MCF 10A (cell line): ENCODE results near the gene PLIN5. TPM values are rescaled to one million over a fixed set of nuclear protein-coding genes. Genes with fewer than 3 reads are reported as not detected.

Experiments used
- BruUV-seq: library from RNA; stranded (reverse); fragments of 400-500 nt; replicated peaks from 2 replicates; lab custom pipeline; 2021; lab: Mats Ljungman, UMichigan
- CTCF ChIA-PET: fragments of 300-600 bp; sonication (Branson Sonifier 250); formaldehyde crosslinking; extraction: SDS; loops from one replicate; lab custom pipeline; 2021; ENCODE audit warnings: antibody characterized with exemption, inconsistent platforms; lab: Yijun Ruan, JAX
- POLR2A ChIA-PET: fragments of 300-600, 350-650 bp; sonication (Branson Sonifier 250); formaldehyde crosslinking; extraction: SDS; loops from one replicate; lab custom pipeline; 2020; ENCODE audit warnings: antibody characterized with exemption, inconsistent platforms; lab: Yijun Ruan, JAX
- DNase-seq: peaks from one replicate; pipeline ENCODE4 v3.0.0-alpha.2; 2018; ENCODE audit not compliant: unreplicated experiment
- H3K27ac Mint-ChIP-seq: one replicate; pipeline ENCODE4 v1.8.0; 2022; ENCODE audit warnings: mild to moderate bottlenecking, low read depth, mixed read lengths; ENCODE audit not compliant: unreplicated experiment
- H3K27me3 Mint-ChIP-seq: one replicate; pipeline ENCODE4 v1.8.0; 2022; ENCODE audit warnings: mixed read lengths; ENCODE audit not compliant: insufficient read depth, unreplicated experiment
- H3K36me3 Mint-ChIP-seq: one replicate; pipeline ENCODE4 v1.8.0; 2022; ENCODE audit warnings: mild to moderate bottlenecking, moderate library complexity, mixed read lengths; ENCODE audit not compliant: insufficient read depth, unreplicated experiment
- H3K4me1 Mint-ChIP-seq: one replicate; pipeline ENCODE4 v1.8.0; 2022; ENCODE audit warnings: mixed read lengths; ENCODE audit not compliant: insufficient read depth, unreplicated experiment
- H3K4me3 Mint-ChIP-seq: one replicate; pipeline ENCODE4 v1.8.0; 2022; ENCODE audit warnings: mild to moderate bottlenecking, moderate library complexity, mixed read lengths; ENCODE audit not compliant: unreplicated experiment
- H3K9me3 Mint-ChIP-seq: one replicate; pipeline ENCODE4 v1.8.0; 2022; ENCODE audit warnings: mixed read lengths; ENCODE audit not compliant: unreplicated experiment
- CTCF ChIP-seq: fragments of 200-600 bp; IDR thresholded peaks from one replicate; pipeline ENCODE4 v1.8.0; 2022; ENCODE audit warnings: antibody characterized with exemption, mild to moderate bottlenecking; ENCODE audit not compliant: unreplicated experiment
- intact Hi-C: fragments of 100-400 bp; cut with micrococcal nuclease; formaldehyde crosslinking; loops from 2 replicates; pipeline ENCODE4 v1.14.1; 2022
- total RNA-seq: library from RNA; stranded (reverse); gene quantifications from 2 replicates; pipeline ENCODE4 v1.2.3, GENCODE V29; 2022

The PLIN5 gene
- total RNA-seq, 1 experiment from 2014 or later, result not detected

- Mint-ChIP-seq H3K9me3 (no peaks in the 10 kb centered on the region), H3K4me3 (no peak overlapping the region), H3K4me1 (peaks cover 20% of the 10 kb centered on the region), H3K36me3 (peaks cover 6% of the 10 kb centered on the region), H3K27ac (no peak overlapping the region), H3K27me3 (no peaks in the 10 kb centered on the region)
- intact Hi-C loops, result no loop called here
- DNase-seq, result no peak
- TF ChIP-seq CTCF, result no peak
- CTCF ChIA-PET, result interaction anchor here (0.5 to 0.9 kb wide), 4 partner anchors 30 to 111 kb away, joined by 3 read pairs; no protein-coding TSS in a partner anchor
- POLR2A ChIA-PET, result no interaction called here
- no TSS peak for BruUV-seq
These were observed 17.5 kb downstream of the PLIN5 start for GRCh38 chr19:4517451-4518057.

GRCh38 chr19:4516939-4517300 is 18.1 kb downstream of the PLIN5 start:
- no peaks in the 10 kb centered on the region for H3K27me3 Mint-ChIP-seq
- H3K4me1 Mint-ChIP-seq, result peaks cover 20% of the 10 kb centered on the region
- CTCF ChIA-PET, result interaction anchor here (0.5 to 0.9 kb wide), 4 partner anchors 30 to 176 kb away, joined by 3 to 4 read pairs (median 3); no protein-coding TSS in a partner anchor

DNA sequence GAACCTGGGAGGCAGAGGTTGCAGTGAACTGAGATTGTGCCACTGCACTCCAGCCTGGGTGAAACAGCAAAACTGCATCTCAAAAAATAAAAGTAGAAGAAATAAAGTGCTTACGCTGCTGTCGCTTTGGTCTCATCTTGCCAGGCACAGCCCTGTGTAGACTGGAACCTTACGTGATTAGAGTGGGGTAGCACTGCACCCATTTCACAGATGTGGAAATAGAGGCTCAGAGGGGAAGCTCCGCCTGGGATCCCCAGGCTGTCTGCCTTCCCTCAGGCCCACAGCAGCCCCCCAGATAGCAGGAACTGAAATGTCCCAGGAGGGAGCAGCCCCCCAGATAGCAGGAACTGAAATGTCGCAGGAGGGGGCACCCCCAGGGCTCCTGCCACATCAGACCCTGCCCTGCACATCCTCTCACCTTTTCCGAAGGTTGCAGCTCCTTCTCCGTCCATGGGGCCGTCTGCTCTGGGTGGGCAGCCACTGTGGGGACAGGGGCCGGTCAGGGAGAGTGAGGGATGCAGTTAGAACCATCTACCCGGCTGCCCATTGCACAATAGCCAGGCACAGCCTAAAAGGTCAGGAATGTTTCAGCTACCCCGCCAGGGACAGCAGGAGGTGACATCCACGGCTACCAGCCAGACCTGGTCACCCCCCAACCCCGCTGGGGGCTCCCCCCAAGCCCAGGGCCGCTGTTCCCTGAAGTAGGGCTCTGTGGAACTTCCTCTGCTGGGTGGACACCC is 18.7 kb downstream of the PLIN5 start:
- DNase-seq, result no peak
- intact Hi-C loops, result no loop called here
- no peaks in the 10 kb centered on the region for H3K27me3 Mint-ChIP-seq
- no peak overlapping the region for H3K4me3 Mint-ChIP-seq
- H3K36me3 Mint-ChIP-seq, result peaks cover 6% of the 10 kb centered on the region
- ChIA-PET CTCF (interaction anchor here (0.6 to 1.1 kb wide), 3 partner anchors 120 to 308 kb away, joined by 3 to 4 read pairs (median 4); no protein-coding TSS in a partner anchor), POLR2A (interaction anchor here (0.8 kb wide), 1 partner anchor 24 kb away, joined by 6 read pairs; no protein-coding TSS in a partner anchor)
- no TSS peak for BruUV-seq
- peaks cover 16% of the 10 kb centered on the region for H3K4me1 Mint-ChIP-seq
- no peak for TF ChIP-seq CTCF
- H3K27ac Mint-ChIP-seq, result no peak overlapping the region
- no peaks in the 10 kb centered on the region for H3K9me3 Mint-ChIP-seq

More at GRCh38 chr19:4516939-4517300, 18.1 kb downstream of the PLIN5 start:
- no peak overlapping the region for H3K27ac Mint-ChIP-seq
- H3K9me3 Mint-ChIP-seq, result no peaks in the 10 kb centered on the region
- no peak for TF ChIP-seq CTCF
- no TSS peak for BruUV-seq
- H3K36me3 Mint-ChIP-seq, result peaks cover 6% of the 10 kb centered on the region
- POLR2A ChIA-PET, result interaction anchor here (0.8 kb wide), 1 partner anchor 24 kb away, joined by 6 read pairs; no protein-coding TSS in a partner anchor
- intact Hi-C loops, result no loop called here
- H3K4me3 Mint-ChIP-seq, result no peak overlapping the region
- no peak for DNase-seq

- H3K27me3 Mint-ChIP-seq, result no peaks in the 10 kb centered on the region
- ChIA-PET CTCF (interaction anchor here (1.1 kb wide), 1 partner anchor 121 kb away, joined by 3 read pairs; no protein-coding TSS in a partner anchor), POLR2A (no interaction called here)
- no peak overlapping the region for H3K27ac Mint-ChIP-seq
- intact Hi-C loops, result no loop called here
- no peak for TF ChIP-seq CTCF
- DNase-seq, result no peak
- H3K36me3 Mint-ChIP-seq, result peaks cover under 1% of the 10 kb centered on the region
- H3K9me3 Mint-ChIP-seq, result no peaks in the 10 kb centered on the region
- H3K4me1 Mint-ChIP-seq, result peaks cover 13% of the 10 kb centered on the region
- H3K4me3 Mint-ChIP-seq, result no peak overlapping the region
- BruUV-seq, result no TSS peak
These were observed 19.3 kb downstream of the PLIN5 start for GRCh38 chr19:4515732-4516131.
